GM18951 (cell line): Measurements from ENCODE around the gene KLB.
"Not testable (repeated sequence)": the region's sequence is repeated elsewhere in the genome, so short reads cannot be mapped to it uniquely, and the experiment has no call there.

Experiments used
- POLR2A ChIP-seq: IDR thresholded peaks from 4 replicates; pipeline ENCODE4 v1.6.1; 2011; ENCODE audit warnings: mild to moderate bottlenecking; ENCODE audit not compliant: insufficient read length, insufficient read depth; ENCODE audit errors: extremely low read depth
- in situ Hi-C: fragments of 300-500 bp; cut with MboI; formaldehyde crosslinking; loops from one replicate; pipeline ENCODE4 v1.12.0; 2022; ENCODE audit warnings: low sequenced_read_pairs, mixed read lengths, inconsistent platforms; ENCODE audit not compliant: unreplicated experiment

The KLB gene

DNA sequence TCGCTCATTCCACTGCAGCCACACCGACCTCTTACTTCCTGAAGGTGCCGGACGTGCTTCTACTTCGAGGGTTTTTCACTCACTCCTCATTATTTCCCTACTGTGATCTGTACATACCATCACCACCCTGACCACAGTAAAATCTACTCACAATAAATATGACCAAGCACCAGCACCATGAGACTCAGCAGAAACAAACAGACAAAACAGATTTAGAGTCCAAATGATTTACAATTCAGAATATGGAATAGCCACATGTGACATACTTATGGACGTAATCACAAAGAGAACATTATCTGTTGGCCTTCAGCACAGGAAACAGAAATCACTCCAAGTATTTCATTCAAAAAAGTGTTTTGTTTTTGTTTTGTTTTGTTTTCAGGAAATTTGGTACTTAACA lies 16.1 kb upstream of the KLB start:
- TF ChIP-seq POLR2A = no peak
- in situ Hi-C loops = no loop called here

- in situ Hi-C loops = no loop called here
- TF ChIP-seq POLR2A = no peak
These were observed 12.0 kb upstream of the KLB start for GRCh38 chr4:39394706-39395105.

DNA sequence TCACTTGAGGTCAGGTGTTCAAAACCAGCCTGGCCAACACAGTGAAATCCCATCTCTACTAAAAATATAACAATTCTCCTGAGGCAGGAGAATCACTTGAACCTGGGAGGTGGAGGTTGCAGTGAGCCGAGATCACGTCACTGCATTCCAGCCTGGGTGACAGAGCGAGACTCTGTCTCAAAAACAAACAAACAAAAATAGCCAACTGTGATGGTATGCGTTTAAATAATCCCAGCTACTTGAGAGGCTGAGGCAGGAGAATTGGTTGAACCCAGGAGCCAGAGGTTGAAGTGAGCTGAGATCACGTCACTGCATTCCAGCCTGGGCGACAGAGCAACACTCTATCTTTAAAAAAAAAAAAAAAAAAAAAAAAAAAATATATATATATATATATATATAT lies 5.1 kb upstream of the KLB start:
- in situ Hi-C loops = not testable (repeated sequence)

GRCh38 chr4:39407584-39407885 lies 805 bp downstream of the KLB start:
- in situ Hi-C loops = no loop called here
- no peak for TF ChIP-seq POLR2A

- in situ Hi-C loops = no loop called here
- no peak for TF ChIP-seq POLR2A
These were observed 3.7 kb downstream of the KLB start for GRCh38 chr4:39410415-39410814.

- in situ Hi-C loops = not testable (repeated sequence)
These were observed 4.8 kb downstream of the KLB start for GRCh38 chr4:39411561-39411960.

- in situ Hi-C loops = no loop called here
- TF ChIP-seq POLR2A = no peak
These were observed 9.1 kb downstream of the KLB start for GRCh38 chr4:39415678-39416283.

GRCh38 chr4:39422247-39422646 lies 15.5 kb downstream of the KLB start:
- in situ Hi-C loops = no loop called here
- TF ChIP-seq POLR2A = no peak

DNA sequence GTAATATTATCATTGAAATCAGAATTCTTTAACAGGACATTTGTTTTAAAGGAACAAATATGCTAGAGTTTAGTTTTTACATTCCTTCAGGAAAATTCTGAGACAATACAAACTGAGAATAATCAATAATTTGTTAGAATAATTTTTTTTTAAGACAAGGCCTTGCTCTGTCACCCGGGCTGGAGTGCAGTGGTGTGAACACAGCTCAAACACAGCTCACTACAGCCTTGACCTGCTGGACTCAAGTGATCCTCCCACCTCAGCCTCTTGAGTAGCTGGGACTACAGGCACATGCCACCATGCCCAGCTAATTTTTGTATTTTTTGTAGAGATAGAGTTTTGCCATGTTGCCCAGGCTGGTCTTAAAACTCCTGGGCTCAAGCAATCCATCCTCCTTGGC lies 18.6 kb downstream of the KLB start:
- in situ Hi-C loops = loop anchor here (25.0 kb wide), 2 partner anchors 513 to 663 kb away; no protein-coding TSS in a partner anchor

- in situ Hi-C loops = loop anchor here (25.0 kb wide), 2 partner anchors 514 to 664 kb away; no protein-coding TSS in a partner anchor
- no peak for TF ChIP-seq POLR2A
These were observed 20.0 kb downstream of the KLB start for GRCh38 chr4:39426728-39427127.

DNA sequence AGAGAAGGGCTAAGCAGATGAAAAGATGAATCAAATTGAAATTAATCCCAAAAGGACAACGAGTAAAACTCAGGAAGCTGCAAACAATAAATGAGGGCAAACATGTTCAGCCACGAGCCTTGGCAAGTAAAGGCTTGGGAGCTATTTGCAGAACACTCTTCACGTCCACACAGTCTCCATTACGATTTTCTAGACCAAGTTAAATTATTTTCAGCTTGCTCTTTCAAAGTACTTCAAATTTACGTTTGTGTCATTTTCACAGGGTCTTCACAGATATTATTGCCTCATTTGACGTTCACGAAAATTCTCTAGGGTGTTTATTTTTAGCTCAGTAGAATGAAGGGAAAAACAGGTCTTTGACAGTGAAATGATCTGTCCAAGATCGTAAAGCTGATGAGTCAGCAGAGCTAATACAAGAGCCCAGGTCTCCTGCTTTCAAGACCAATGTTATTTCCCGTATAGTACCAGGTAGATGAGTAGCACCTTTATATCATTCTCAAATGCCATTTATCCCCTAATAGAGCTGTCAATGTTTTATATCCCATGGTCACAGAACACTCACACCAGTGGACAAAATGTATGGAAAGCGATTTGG lies 20.9 kb downstream of the KLB start:
- TF ChIP-seq POLR2A = no peak
- in situ Hi-C loops = loop anchor here (25.0 kb wide), 2 partner anchors 515 to 665 kb away; no protein-coding TSS in a partner anchor

- TF ChIP-seq POLR2A = no peak
- in situ Hi-C loops = loop anchor here (25.0 kb wide), 2 partner anchors 517 to 667 kb away; no protein-coding TSS in a partner anchor
These were observed 23.0 kb downstream of the KLB start for GRCh38 chr4:39429476-39430334.

- no peak for TF ChIP-seq POLR2A
These were observed 27.3 kb downstream of the KLB start for GRCh38 chr4:39433878-39434492.

GRCh38 chr4:39435659-39436563 lies 29.2 kb downstream of the KLB start:
- in situ Hi-C loops = loop anchor here (25.0 kb wide), 2 partner anchors 524 to 674 kb away; no protein-coding TSS in a partner anchor
- no peak for TF ChIP-seq POLR2A

More at GRCh38 chr4:39433878-39434492, 27.3 kb downstream of the KLB start:
- in situ Hi-C loops = loop anchor here (25.0 kb wide), 2 partner anchors 522 to 672 kb away; no protein-coding TSS in a partner anchor
